ENCODE results near the gene EPC1. TPM values are rescaled to one million over a fixed set of nuclear protein-coding genes. Genes with fewer than 3 reads are reported as not detected.
A peak's percentile ranks its signal among the peaks of the same experiment; 100 is the strongest.
"Not testable (repeated sequence)": the region's sequence is repeated elsewhere in the genome, so short reads cannot be mapped to it uniquely, and the experiment has no call there.

EPC1 gene
- total RNA-seq, 1 experiment from 2014 or later: 9.6 TPM

DNA sequence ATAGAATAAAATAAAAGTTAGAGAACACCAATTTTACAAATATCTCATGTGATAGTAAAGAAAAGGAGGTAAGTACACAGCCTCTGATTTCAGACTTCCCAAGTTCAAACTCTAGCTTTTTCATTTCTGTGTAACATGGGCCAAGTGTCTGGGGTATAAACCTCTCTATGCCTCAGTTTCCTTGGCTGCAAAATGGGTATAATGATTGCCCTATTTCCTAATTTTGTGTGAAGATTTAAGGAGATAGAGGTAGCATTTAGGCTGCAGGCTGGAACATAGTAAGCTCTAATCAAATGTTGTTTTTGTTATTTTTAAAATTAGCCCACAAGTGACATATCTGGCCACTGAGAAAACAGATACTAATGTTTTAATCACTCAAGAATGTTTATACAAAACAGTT is 26.1 kb upstream of the EPC1 start:
- DNase-seq (ENCODE audit: low spot score): no peak
- in situ Hi-C loops (cut with HindIII; ENCODE audit: low sequenced_read_pairs): no loop called here

DNA sequence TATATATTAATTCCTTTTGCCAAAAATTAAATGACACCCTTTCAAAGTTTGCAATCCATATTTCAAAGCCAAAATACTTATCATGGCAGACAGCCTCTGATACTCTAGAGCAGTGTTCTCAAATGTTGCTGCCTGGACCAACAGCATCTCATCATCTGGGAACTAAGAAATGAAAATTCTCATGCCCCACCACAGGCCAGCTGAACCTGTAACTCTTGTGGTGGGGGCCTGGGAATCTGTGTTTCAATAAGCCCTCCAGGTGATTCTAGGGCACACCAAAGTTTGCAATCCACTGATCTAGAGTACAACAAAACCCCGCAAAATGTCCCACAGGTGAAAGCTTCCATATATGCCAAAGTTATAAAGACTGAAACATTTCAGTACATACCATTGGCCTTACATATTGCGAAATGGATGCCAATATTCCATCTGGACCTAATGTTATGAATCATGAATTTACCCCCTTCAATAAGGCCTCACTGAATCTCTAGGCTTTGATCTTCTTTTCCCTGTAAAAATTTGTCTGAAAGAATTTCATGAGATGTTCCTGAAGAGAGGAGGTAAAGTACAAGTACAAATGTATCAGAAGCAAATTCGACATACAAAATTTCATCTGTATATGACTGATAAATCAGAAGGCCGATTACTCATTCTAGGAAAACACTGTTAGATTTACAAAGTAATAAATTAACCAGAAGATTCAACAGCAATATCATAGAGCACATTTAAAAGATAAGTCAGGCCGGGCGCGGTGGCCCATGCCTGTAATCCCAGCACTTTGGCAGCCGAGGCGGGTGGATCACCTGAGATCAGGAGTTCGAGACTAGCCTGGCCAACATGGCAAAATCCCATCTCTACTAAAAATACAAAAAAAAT is 25.3 kb upstream of the EPC1 start:
- DNase-seq (ENCODE audit: low spot score): no peak
- in situ Hi-C loops (cut with HindIII; ENCODE audit: low sequenced_read_pairs): no loop called here

DNA sequence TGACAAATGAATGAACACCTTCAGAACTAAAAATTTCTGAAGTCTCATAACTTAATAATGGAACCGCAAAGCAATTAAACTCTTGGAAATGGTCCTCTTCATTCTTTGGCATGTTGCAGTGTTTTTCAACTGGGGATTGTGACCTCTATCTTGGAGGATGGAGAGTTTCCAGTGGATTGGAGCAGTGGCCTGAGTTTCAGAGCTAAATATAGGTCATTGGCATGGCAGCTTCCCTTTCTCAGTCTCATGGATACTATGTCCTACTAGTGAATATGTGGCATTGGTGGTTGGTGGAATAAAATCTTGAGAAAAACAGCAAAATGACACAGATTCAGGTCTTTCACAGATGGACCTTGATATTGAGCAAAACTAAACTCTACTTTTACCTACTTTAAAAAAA is 24.1 kb upstream of the EPC1 start:
- in situ Hi-C loops (cut with HindIII; ENCODE audit: low sequenced_read_pairs): no loop called here
- DNase-seq (ENCODE audit: low spot score): peak; percentile 54

GRCh38 chr10:32367793-32368453 is 21.0 kb upstream of the EPC1 start:
- in situ Hi-C loops (cut with HindIII; ENCODE audit: low sequenced_read_pairs): no loop called here
- DNase-seq (ENCODE audit: low spot score): peak; percentile 84

GRCh38 chr10:32366588-32366987 is 19.6 kb upstream of the EPC1 start:
- no peak for DNase-seq (ENCODE audit: low spot score)
- in situ Hi-C loops (cut with HindIII; ENCODE audit: low sequenced_read_pairs): no loop called here

DNA sequence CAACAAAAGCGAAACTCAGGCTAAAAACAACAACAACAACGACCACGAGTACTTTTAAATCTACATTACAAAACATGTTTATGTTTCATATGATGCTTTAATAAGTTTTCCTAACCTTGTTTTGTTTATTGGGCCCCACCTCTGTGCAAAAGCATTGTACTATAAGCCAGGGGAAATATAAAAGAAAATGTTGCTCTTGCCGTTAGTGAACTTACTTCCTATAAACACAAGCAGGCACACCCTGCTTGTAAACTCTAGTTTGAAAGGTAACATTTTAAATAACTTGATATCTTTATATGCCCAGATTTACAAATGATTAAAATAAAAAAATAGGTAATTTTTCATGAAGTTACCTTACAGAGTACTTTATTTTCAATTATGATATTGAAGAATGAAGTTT is 19.2 kb upstream of the EPC1 start:
- in situ Hi-C loops (cut with HindIII; ENCODE audit: low sequenced_read_pairs): no loop called here
- DNase-seq (ENCODE audit: low spot score): no peak

- in situ Hi-C loops (cut with HindIII; ENCODE audit: low sequenced_read_pairs): not testable (repeated sequence)
Observed at GRCh38 chr10:32365404-32365803, 18.4 kb upstream of the EPC1 start.

GRCh38 chr10:32362571-32362970 is 15.6 kb upstream of the EPC1 start:
- no peak for DNase-seq (ENCODE audit: low spot score)
- in situ Hi-C loops (cut with HindIII; ENCODE audit: low sequenced_read_pairs): no loop called here

More at GRCh38 chr10:32365404-32365803, 18.4 kb upstream of the EPC1 start:
- not testable (repeated sequence) for DNase-seq (ENCODE audit: low spot score)

- no peak for DNase-seq (ENCODE audit: low spot score)
- in situ Hi-C loops (cut with HindIII; ENCODE audit: low sequenced_read_pairs): no loop called here
Observed at GRCh38 chr10:32360884-32361283, 13.9 kb upstream of the EPC1 start.

DNA sequence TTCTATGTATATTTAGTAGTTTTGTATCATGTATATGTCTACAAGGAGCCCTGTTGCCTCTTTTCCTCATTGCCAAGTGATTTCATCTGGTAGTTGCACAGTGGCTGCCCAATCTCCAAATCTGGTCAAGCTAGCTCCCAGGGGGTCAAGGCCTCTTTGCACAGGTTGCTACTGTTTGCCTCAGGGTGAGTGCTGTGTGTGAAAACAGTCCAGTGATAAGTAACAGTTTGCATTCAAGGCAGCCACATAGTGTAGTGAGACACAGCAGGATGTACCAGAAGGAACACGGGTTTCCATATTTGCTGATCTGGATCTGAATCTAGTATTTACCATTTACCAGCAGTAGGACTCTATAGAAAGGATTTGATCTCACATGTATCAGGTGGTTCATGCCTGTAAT is 13.3 kb upstream of the EPC1 start:
- DNase-seq (ENCODE audit: low spot score): no peak
- in situ Hi-C loops (cut with HindIII; ENCODE audit: low sequenced_read_pairs): no loop called here

DNA sequence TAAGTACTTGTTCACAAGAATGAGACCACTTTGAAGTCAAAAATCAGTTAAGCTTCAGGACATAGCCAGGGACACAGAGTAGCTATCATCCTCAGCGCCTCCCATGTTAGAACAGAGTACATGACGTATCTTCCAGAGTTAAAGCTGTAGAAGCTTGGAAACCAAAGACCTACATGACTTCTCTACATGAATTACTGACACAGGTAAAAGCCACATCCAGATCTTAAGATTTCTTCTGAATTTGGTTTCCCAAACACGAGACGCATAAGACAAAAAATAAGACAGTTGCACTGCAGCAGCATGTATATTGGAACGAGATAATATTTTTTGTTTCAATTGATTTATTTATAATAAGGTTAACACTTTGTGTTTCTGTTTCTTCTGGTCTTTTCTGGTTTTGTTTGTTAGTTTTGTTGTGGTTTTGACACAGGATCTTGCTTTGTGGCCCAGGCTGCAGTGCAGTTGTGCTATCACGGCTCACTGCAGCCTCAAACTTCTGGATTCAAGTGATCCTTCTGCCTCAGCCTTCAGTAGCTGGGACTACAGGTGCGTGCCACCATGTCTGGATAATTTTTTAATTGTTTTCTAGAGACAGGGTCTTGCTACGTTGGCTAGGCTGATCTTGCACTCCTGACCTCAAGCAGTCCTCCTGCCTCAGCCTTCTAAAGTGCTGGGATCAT is 10.2 kb upstream of the EPC1 start:
- in situ Hi-C loops (cut with HindIII; ENCODE audit: low sequenced_read_pairs): no loop called here
- DNase-seq (ENCODE audit: low spot score): no peak

GRCh38 chr10:32354690-32355089 is 7.7 kb upstream of the EPC1 start:
- DNase-seq (ENCODE audit: low spot score); in situ Hi-C loops (cut with HindIII; ENCODE audit: low sequenced_read_pairs): not testable (repeated sequence)

DNA sequence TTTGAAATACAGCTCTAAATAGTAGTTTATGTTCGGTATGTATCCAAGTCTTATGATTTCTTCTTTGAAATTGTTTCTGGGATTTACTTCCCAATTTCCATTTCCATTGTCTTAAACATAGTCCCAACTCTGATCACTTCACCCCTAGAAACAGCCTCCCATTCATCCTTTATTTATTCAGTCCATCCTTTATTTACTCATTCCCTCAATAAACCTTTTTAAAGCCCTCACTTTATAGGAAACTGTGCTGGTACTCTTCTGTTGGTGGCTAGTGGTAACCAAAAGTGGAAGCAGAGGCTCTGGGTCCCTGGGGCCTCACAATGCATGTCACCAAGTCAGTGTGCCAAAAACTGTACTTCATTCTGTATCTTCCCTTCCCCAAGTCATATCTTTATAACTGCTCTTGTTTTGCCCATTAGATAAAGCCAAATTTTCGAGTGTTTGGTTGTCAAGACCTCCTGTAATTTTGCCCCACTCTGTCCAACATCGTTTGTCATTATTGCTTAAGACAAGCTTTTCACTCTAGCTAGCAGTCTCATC is 3.9 kb upstream of the EPC1 start:
- in situ Hi-C loops (cut with HindIII; ENCODE audit: low sequenced_read_pairs): no loop called here

DNA sequence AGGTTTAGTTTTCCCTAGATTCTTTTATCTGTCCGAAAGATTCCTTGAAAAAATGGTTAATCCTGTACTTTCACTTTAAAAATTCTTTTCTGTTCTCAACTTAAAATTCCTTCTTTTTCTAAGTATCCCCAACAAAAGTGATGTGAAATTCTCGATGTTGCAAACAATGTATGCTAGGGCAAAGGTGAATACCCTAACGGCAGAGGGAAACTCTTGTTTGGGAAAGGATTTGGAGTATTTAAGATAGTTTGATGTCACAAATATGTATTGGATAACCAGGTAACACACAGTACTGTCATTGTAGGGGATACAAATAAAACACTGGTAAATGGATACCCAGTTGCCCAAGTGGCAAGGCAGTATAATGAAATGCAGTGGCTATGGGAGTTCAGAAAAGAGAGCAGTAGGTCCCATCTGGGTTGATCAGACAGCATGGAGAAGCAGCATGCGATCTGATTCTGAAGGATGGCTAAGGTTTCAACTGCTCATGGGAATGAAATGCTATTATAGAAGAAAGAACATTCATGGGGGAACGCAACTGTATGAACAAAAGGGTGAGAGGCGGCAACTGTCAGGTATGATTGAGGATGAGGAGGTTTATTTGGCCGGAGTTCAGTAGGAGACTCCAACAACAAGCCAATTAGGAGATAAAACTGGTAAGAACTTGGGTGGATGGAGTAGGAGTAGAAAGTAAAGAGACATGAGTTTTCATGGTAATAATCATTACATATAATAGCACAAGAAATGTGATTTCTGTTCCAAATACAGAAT is 3.2 kb upstream of the EPC1 start:
- in situ Hi-C loops (cut with HindIII; ENCODE audit: low sequenced_read_pairs): no loop called here
- DNase-seq (ENCODE audit: low spot score): no peak

More for the DNA sequence above, 3.9 kb upstream of the EPC1 start:
- no peak for DNase-seq (ENCODE audit: low spot score)

DNA sequence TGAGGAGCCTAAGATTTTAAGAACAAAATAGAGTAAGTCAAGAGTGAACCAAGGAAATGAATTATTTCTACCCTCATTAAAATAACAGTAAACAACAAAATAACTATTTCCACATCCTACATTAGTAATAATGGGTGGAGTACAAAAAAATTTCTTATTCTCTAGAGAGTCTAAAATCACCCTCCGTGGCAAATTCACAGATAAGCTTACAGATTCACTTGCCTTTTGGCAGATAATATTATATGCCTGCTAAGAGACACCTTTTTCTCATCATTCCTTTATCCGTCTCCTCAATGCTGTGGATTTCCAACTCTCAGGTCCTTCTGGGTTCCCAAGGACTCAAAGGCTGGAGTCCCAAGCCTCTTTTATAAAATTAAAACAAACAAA is 2.2 kb upstream of the EPC1 start:
- in situ Hi-C loops (cut with HindIII; ENCODE audit: low sequenced_read_pairs): no loop called here
- DNase-seq (ENCODE audit: low spot score): no peak

- DNase-seq (ENCODE audit: low spot score): peak; percentile 66
- in situ Hi-C loops (cut with HindIII; ENCODE audit: low sequenced_read_pairs): no loop called here
Observed at GRCh38 chr10:32348297-32349198, 1.6 kb upstream of the EPC1 start.

GRCh38 chr10:32347363-32348022 is 535 bp upstream of the EPC1 start:
- DNase-seq (ENCODE audit: low spot score): no peak
- in situ Hi-C loops (cut with HindIII; ENCODE audit: low sequenced_read_pairs): no loop called here

DNA sequence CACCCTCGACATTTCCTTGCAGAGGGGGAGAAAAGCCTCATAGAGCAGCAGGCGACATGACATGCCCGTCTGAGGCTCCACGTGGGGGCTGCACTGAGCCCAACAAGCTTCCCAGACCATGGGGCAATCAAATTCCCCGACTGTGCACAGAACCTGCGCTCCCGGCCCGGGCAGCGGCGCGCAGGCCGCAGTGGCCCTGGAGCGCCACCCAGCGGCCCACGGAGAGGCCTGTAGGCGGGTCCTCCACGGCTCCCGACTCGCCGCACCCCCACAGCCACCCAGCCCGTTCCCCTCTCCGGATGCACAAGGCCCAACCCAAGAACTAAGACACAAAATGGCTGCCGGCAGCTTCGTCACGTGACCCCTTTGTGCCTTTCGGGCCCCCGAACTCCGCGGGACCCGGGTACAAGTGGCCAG is 816 bp downstream of the EPC1 start:
- DNase-seq (ENCODE audit: low spot score): peak; percentile 93
- in situ Hi-C loops (cut with HindIII; ENCODE audit: low sequenced_read_pairs): no loop called here

Data from G401 (cell line).